Kidney (tissue), 14 donors: ENCODE data around the gene AURKB. TPM values are rescaled to one million over a fixed set of nuclear protein-coding genes. Genes with fewer than 3 reads are reported as not detected.

Experiments
- DNase-seq, 5 donors: peaks; one replicate each; pipeline ENCODE4 v3.0.0-alpha.2; 2013 to 2020
- FAIRE-seq: peaks from 2 replicates; lab custom pipeline; 2012; peaks lifted over from hg19 to GRCh38; lab: Jason Lieb, UNC
- H3K27ac ChIP-seq, 2 donors: one replicate each; pipeline ENCODE4 v1.7.0; 2013; ENCODE audit warnings: low read depth in 2 of 2, low read length in 2 of 2, inconsistent platforms in 1 of 2
- H3K27me3 ChIP-seq: one replicate; pipeline ENCODE4 v1.7.1; 2013; ENCODE audit warnings: low read length, inconsistent platforms; ENCODE audit not compliant: control insufficient read depth, insufficient read depth
- H3K36me3 ChIP-seq, 3 donors: one replicate each; pipeline versions ENCODE4 v1.7.0 to v1.7.1; 2013; ENCODE audit warnings: low read length in 3 of 3, control low read depth in 1 of 3, inconsistent platforms in 1 of 3; ENCODE audit not compliant: insufficient read depth in 3 of 3, control insufficient read depth in 2 of 3
- H3K4me1 ChIP-seq, 3 donors: one replicate each; pipeline versions ENCODE4 v1.7.0 to v1.7.1; 2013; ENCODE audit warnings: low read length in 3 of 3, inconsistent platforms in 1 of 3, low read depth in 1 of 3; ENCODE audit not compliant: control insufficient read depth in 2 of 3, insufficient read depth in 2 of 3
- H3K4me3 ChIP-seq, 3 donors: one replicate each; pipeline versions ENCODE4 v1.7.0 to v1.8.1; 2013; ENCODE audit warnings: low read length in 3 of 3, control low read depth in 1 of 3, inconsistent platforms in 1 of 3
- H3K9ac ChIP-seq, 3 donors: one replicate each; pipeline versions ENCODE4 v1.7.0 to v1.7.1; 2013; ENCODE audit warnings: low read length in 3 of 3, control low read depth in 1 of 3, inconsistent platforms in 1 of 3
- H3K9me3 ChIP-seq, 3 donors: one replicate each; pipeline versions ENCODE4 v1.7.0 to v1.7.1; 2013; ENCODE audit warnings: low read length in 3 of 3, control low read depth in 1 of 3, inconsistent platforms in 1 of 3; ENCODE audit not compliant: control insufficient read depth in 2 of 3, insufficient read depth in 1 of 3
- intact Hi-C: fragments of 100-400 bp; cut with DNase I; formaldehyde crosslinking; loops from one replicate; pipeline ENCODE4 v1.11.1; 2022
- polyA plus RNA-seq: library from polyadenylated mRNA; stranded (reverse); fragments of 350-450 nt; fragmentation: Illumina TruSeq; extraction: RNeasy Lipid Tissue Mini Kit (QIAGEN cat#74804); gene quantifications from one replicate; pipeline ENCODE4 v1.2.3, GENCODE V29; 2014; ENCODE audit warnings: low read depth, low replicate concordance; ENCODE audit not compliant: insufficient read depth
- total RNA-seq: library from RNA; stranded (reverse); fragmentation: NEBNext Ultra II Directional; extraction: Animal tissue kit (Norgen Biotek cat#: 25700); gene quantifications from one replicate; pipeline ENCODE4 v1.2.1, GENCODE V29; 2021
- TF ChIP-seq, protein P1 (sequence below): IDR thresholded peaks from 3 replicates; pipeline ENCODE4 v1.5.1; 2012; ENCODE audit warnings: mild to moderate bottlenecking, moderate library complexity, borderline replicate concordance; ENCODE audit not compliant: insufficient read depth; ENCODE audit errors: extremely low read depth
- donor health status: control.
- donor health status: control.
- donor health status: control.
- donor health status: control.
- donor health status: control.
- donor health status: DM: yes; HTN: yes; CAD: no.
- donor health status: Normal renal cell carcinoma (clear cell type).

AURKB gene
- total and polyA plus RNA-seq, 2 donors from 2014 or later, result 0.43 to 2.8 TPM

GRCh38 chr17:8185582-8186445 is 24.6 kb downstream of the AURKB start:
- FAIRE-seq, result no peak

DNA sequence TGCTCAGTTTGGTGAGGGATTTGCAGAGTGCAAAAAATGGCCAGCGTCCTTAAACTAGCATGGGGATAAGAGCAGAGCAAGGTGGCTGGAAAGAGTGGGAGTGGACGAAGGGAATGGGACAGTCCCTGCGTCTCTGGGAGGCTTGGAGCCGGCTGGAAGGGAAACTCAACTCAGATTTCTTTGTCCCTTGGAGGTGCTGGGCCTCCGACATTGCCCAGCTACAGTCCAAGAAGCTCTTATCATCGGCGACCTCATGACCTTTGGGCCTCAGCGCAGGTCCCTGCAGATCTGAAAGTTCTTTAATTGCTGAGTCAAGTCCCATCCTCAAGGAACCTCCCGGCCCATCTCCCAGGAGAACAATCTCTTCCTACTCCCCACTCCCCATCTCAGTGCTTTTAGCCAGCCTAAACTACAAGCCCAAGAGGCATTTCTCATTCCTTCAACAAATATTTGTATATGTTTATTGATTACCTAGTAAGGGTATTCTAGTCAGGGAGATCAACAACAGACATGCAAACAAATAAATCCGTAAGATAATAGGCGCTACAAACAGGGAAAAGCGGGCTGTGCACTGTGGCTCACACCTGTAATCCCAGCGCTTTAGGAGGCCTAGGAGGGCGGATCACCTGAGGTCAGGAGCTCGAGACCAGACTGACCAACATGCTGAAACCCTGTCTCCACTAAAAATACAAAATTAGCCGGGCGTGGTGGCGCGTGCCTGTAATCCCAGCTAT is 33.2 kb downstream of the AURKB start:
- TF ChIP-seq, protein P1, sequence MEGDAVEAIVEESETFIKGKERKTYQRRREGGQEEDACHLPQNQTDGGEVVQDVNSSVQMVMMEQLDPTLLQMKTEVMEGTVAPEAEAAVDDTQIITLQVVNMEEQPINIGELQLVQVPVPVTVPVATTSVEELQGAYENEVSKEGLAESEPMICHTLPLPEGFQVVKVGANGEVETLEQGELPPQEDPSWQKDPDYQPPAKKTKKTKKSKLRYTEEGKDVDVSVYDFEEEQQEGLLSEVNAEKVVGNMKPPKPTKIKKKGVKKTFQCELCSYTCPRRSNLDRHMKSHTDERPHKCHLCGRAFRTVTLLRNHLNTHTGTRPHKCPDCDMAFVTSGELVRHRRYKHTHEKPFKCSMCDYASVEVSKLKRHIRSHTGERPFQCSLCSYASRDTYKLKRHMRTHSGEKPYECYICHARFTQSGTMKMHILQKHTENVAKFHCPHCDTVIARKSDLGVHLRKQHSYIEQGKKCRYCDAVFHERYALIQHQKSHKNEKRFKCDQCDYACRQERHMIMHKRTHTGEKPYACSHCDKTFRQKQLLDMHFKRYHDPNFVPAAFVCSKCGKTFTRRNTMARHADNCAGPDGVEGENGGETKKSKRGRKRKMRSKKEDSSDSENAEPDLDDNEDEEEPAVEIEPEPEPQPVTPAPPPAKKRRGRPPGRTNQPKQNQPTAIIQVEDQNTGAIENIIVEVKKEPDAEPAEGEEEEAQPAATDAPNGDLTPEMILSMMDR, result no peak
- peak overlapping the region; percentile 67 to 89 (median 79) for H3K4me3 ChIP-seq
- intact Hi-C loops, result no loop called here
- H3K27ac ChIP-seq, result peak overlapping the region; percentile 85 to 88
- H3K36me3 ChIP-seq, result no peaks in the 10 kb centered on the region
- DNase-seq (peak in 2 of 5 donors; percentile 58 to 65), FAIRE-seq (no peak)
- peak overlapping the region in 2 of 3 donors; percentile 48 to 95 for H3K9ac ChIP-seq
- no peaks in the 10 kb centered on the region for H3K9me3 ChIP-seq
- H3K4me1 ChIP-seq, result peaks cover 0 to 24% (median 11%) of the 10 kb centered on the region in 3 donors
- no peaks in the 10 kb centered on the region for H3K27me3 ChIP-seq

More at GRCh38 chr17:8185582-8186445, 24.6 kb downstream of the AURKB start:
- TF ChIP-seq, protein P1, result no peak
- Histone ChIP-seq H3K9me3 (no peaks in the 10 kb centered on the region), H3K36me3 (no peaks in the 10 kb centered on the region), H3K4me3 (peak overlapping the region; percentile 90 to 99 (median 95)), H3K9ac (peak overlapping the region; percentile 94 to 99 (median 98)), H3K4me1 (peaks cover 8 to 24% (median 15%) of the 10 kb centered on the region in 3 donors), H3K27me3 (no peaks in the 10 kb centered on the region), H3K27ac (peak overlapping the region; percentile 89 to 99)
- DNase-seq, result peak; percentile 89 to 96 (median 92)
- intact Hi-C loops, result loop anchor here (10.0 kb wide), 1 partner anchor 61 kb away; the partner anchor contains the start of gene HES7

DNA sequence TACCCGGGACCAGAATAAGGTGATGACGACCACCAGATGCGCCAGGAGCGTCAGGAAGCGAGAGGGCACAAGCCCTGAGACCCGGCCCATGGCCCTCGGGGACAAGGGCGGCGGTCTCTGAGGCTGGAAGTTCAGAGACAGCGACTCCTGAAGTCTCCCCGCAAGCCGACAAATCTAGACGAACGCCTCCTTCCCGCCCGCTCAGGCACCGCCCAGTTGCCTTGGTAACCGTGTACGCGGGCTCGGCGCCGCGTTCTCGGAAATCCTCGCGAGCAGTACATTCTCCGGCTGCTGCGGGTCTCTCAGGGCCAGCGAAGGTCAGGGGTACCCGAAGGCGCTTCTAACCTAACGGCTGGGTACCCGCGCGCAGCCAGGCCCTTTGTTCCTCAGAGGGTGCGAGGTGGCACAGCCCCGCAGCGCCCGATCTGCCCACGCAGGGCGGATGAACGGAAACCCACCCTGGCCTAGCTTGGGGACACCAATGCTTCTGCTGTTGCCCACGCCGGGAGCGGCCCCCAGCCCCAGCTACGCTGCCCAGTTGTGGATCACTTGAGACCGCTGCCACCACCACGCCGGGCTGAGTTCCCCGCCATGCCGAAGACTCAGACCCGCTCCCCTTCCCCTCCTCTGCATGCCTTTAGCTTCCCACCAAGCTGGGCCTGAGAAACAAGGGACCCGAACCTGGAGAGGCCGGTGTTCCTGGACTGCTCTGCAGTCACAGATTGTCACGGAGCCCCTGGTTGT is 34.0 kb downstream of the AURKB start, which contains the start of gene TMEM107:
Gene TMEM107, minus strand, starts transcription at position 184 of the 744 bp plus-strand sequence. Its CDS starts 94 bp downstream, at position 90.
- DNase-seq, result peak; percentile 91 to 97 (median 94)
- no peaks in the 10 kb centered on the region for H3K36me3 ChIP-seq
- peaks cover 0 to 24% (median 11%) of the 10 kb centered on the region in 3 donors for H3K4me1 ChIP-seq
- TF ChIP-seq, protein P1, result no peak
- no peaks in the 10 kb centered on the region for H3K27me3 ChIP-seq
- H3K9me3 ChIP-seq, result no peaks in the 10 kb centered on the region
- peak within 1 kb of the TSS; percentile 48 to 95 (median 95) for H3K9ac ChIP-seq
- intact Hi-C loops, result no loop called here
- FAIRE-seq, result no peak
- H3K27ac ChIP-seq, result peak within 1 kb of the TSS; percentile 85 to 88
- peak within 1 kb of the TSS; percentile 67 to 89 (median 79) for H3K4me3 ChIP-seq
